HT1080 (cell line): ENCODE data around the gene ACHE. TPM values are rescaled to one million over a fixed set of nuclear protein-coding genes. Genes with fewer than 3 reads are reported as not detected.
A peak's percentile ranks its signal among the peaks of the same experiment; 100 is the strongest.

Source experiments
- DNase-seq: peaks from one replicate; pipeline ENCODE4 v3.0.0-alpha.2; 2015; ENCODE audit warnings: low read depth
- total RNA-seq: library from RNA; depleted of rRNA; stranded (reverse); fragments of >200 nt; shearing (Covaris generic); gene quantifications from 2 replicates; pipeline ENCODE4 v1.2.3, GENCODE V29; 2014

The ACHE gene
- total RNA-seq, 1 experiment from 2014 or later: not detected

DNA sequence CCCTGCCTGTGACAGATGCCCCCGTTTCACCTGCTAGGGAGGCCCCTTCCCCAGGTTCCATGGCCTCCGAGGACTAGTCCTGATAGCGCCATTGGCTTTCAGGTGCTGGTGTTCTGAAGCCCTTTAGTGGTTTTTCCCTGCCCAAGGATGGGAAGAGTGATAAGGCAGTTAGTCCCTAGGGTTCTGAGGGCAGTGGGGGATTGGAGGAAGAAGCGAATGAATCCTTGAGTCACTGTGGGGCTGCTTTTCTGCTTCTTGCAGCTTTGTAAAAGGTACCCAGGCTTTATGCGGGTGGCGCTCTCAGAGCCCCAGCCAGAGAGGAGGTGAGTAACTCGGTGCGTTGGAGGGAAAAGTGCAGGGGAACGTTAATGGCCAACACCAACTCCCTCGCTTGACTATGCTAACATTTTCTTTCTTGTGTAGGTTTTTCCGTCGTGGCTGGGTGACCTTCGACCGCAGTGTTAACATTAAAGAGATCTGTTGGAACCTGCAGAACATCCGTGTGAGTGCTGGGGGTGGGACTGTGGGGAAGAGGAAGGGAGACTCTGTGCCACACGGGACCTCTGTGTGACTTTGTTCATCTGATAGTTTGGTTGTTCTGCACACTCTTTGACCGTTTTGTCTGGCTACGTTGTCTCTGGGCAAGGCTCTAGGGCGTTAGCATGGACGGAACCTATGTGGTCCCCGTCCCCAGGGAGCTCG lies 10.1 kb downstream of the ACHE start:
- DNase-seq: no peak

DNA sequence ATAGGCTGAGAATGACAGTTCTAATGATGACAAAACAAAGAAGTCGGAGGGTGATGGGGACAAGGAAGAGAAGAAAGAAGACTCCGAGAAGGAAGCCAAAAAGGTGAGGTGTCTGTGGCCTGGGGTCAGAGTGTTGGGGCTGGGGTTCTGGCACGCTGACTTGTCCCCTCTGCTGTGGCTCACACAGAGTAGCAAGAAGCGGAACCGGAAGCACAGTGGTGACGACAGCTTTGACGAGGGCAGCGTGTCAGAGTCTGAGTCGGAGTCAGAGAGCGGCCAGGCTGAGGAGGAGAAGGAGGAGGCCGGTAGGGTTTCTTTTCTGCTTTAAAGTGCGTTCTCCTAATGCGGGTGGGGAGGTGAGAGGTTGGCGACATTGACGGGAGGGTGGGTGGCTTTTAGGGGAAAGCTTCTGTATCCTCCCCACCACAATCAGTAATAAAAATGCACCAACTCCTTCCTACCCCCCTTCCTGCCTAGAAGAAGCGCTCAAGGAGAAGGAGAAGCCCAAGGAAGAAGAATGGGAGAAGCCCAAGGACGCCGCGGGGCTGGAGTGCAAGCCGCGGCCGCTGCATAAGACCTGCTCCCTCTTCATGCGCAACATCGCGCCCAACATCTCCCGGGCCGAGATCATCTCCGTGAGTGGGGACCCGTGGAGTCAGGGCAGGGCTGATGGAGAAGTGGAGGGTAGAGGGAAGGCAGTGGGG lies 10.8 kb downstream of the ACHE start:
- DNase-seq: no peak

DNA sequence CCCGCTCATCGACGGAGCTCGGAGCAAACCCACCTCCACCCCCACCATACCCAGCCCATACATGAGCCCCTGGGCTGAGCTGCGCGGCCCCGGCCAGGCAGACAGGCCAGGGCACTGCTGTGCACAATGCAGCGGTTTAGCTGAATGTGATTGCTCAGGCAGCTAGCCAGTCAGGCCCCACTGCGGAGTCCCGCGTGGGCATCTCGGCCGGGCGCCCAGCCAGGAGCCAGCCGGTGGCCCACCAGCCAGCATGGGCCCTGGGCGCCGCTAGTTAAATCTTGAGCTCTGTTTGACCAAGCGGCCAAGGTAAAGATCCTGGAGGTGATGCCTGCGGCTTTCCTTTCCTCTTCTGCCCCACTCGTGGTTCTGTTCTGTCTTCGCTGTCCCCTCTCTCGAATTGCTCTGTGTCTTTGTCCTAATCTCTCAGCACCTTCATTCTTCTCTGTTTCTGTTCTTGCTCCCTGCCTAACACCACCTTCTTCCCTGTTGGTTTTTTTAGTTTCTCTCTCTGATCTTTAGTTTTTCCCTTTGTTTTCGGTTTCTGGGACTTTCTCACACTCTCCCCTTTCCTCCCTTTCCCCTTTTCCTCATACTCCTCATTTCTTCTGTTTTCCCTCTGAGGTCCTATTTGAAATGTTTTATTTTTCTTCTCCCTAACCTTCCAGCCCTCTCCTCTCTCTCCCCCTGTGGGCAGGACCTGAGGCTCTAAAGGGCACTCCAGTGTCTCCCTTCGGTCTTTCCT lies 12.7 kb downstream of the ACHE start:
- no peak for DNase-seq

DNA sequence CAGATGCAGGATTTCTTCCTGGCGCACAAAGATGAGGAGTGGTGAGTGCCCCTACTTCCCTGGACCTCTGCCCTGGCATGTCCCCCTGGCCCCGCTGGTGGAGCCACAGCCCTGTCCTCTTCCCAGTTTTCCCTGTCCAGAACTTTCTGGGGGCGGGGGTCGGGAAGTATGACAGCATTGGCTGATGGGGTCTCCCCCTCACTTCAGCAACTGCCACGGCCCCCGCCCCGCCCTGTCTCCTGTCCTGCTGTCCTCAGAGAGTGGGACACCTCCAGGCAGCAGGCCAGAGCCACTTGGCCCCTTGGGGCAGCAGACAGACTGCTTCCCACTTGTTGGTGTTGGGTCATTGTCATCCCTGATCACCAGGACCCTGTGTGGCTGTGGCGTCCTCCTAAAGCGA lies 13.5 kb downstream of the ACHE start:
- DNase-seq: no peak

DNA sequence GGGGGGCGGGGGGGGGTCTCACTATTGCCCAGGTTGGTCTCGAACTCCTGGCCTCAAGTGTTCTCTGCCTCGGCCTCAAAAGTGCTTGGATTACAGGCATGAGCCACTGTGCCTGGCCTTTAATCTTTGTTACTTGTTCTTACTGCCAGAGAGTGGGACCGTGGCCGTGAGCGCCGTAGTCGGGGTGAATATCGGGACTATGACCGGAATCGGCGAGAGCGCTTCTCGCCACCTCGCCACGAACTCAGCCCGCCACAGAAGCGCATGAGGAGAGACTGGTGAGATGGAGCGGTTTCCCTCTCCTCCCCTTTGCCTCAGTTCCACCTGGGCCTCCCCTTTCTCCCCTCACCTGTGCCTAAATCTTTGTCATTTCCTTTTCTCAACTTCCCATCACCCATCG lies 14.6 kb downstream of the ACHE start:
- DNase-seq: no peak

DNA sequence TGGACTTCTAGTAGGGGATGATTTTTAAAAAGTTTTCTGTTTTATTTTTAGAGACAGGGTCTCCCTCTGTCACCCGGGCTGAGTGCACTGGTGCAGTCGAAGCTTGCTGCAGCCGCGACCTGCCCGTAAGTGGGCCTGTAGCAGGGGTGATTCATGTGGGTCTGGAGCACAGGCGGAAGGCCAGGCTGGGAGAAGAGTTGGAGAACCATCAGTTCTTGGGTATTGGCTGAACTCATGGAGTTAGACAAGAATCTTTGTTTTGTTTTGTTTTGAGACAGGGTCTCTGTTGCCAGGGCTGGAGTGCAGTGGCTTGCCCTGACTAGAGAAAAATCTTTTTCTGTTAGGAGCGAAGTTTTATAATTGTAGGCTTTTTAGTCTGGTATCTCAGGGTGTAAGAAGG lies 15.0 kb downstream of the ACHE start:
- DNase-seq: no peak

DNA sequence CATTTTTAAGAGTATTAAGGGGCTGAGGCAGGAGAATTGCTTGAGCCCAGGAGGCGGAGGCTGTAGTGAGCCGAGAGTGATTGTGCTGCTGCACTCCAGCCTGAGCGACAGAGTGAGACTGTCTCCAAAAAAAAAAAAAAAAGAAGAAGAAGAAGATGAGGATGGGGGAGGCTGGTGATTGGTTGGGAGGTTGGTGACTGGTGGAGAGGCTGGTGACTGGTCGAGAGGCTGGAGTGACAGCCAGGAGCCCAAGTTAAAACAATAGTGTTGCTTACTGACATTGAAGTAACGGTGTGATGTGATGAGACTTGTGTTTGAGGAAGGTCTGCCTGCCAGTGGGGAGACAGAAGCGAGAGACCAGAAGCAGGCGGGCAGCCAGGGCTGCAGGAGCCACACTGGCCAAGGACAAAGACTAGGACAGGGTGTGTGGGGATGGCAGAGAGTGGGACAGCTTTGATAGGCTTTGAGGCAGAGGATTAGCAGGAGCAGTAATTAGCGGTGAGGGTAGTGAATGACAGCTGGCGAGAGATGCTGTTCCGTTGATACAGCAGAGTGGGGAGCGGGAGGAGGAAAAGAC lies 15.9 kb downstream of the ACHE start:
- no peak for DNase-seq

DNA sequence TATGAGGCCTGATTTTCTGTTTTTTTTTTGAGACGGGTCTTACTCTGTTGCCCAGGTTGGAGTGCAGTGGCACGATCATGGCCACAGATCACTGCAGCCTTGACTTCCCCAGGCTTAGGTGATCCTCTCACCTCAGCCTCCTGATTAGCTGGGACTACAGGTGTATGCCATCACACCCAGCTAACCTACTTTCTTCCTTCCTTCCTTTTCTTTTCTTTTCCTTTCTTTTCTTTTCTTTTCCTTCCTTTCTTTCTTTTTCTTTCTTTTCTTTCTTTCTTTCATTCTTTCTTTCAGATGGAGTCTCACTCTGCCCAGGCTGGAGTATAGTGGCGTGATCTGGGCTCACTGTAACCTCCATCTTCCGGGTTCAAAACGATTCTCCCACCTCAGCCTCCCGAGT lies 17.0 kb downstream of the ACHE start:
- no peak for DNase-seq

DNA sequence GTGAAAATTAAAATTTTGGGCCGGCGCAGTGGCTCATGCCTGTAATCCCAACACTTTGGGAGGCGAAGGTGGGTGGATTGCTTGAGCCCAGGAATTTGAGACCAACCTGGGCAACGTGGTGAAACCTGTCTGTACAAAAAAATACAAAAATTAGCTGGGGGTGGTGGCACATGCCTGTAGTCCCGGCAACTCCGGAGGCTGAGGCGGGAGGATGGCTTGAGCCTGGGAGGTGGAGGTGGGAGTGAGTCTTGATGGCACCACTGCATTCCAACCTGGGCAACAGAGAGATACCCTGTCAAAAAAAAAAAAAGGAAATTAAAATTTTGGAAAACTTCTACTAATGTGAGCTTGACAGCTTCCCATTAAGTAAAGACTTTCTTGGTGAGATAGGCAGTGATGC lies 17.7 kb downstream of the ACHE start:
- no peak for DNase-seq

DNA sequence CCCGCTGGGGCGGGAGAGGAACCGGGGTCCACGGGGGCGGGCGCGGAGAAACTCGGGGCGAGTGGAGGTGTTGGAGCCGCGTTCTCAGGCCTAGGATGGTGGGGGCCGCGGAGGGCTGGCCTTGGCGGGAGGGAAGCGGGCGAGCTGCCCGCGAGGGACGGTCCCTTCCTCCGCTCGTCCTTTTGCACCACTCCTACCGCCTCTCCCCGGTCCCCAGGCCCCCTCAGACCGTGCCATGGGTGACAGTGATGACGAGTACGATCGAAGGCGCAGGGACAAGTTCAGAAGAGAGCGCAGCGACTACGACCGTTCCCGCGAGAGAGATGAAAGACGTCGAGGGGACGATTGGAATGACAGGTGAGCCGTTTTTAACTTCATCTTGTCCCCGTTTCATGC lies 20.3 kb downstream of the ACHE start:
- DNase-seq: no peak

DNA sequence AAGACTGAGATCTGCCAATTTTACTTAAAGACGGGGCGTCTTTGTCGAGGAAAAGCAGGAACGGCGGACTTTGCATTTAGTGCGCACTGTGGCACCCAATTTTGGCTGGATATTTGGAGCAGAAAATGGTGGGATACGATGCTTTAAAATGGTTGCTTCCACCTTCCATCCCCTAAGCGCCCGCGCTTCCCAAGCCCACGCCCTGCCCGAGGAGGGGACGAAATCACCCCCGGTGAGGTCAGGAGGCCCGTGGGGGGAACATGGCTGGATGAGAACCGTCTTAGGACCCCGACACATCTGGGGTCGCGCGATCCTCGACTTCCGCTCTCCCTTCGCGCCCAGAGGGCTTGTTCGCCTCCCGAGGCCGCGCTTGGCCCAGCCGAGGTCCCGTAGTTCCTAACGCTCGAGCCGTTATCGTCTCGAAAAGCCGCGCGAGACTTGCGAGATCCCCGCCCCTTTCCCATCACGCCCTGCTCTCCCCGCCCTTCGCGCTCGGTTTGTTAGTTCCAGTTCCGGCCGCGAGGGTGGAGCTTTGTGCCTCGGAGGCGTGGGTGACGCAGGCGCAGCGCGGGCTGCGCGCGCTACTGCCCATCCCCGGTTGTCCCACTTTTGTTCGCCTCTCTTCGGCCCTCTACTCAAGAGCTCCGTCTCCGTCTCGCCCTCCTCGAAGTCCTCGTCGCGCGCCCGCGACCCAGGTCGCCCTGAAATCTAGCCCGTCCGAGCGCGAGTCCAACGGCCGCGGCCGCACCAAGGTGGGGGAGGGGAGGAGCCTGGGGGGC lies 20.9 kb downstream of the ACHE start, which contains the start of gene SRRT:
SRRT (plus strand) TSS at position 527 of the 779 bp plus-strand sequence. CDS start 488 bp downstream, outside the sequence.
- peak; percentile 96 for DNase-seq

DNA sequence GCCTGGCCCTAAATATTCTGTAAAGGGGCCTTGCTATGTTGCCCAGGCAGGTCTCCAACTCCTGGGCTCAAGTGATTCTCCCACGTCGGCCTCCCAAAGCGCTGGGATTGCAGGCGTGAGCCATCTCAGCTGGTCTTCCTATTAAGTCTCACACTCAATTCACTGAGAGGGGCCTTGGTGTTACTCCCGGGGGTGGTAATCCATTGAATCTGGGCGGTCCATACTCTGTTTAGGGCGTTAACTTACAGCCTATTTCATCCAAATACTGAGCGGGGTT lies 21.4 kb downstream of the ACHE start:
- no peak for DNase-seq

DNA sequence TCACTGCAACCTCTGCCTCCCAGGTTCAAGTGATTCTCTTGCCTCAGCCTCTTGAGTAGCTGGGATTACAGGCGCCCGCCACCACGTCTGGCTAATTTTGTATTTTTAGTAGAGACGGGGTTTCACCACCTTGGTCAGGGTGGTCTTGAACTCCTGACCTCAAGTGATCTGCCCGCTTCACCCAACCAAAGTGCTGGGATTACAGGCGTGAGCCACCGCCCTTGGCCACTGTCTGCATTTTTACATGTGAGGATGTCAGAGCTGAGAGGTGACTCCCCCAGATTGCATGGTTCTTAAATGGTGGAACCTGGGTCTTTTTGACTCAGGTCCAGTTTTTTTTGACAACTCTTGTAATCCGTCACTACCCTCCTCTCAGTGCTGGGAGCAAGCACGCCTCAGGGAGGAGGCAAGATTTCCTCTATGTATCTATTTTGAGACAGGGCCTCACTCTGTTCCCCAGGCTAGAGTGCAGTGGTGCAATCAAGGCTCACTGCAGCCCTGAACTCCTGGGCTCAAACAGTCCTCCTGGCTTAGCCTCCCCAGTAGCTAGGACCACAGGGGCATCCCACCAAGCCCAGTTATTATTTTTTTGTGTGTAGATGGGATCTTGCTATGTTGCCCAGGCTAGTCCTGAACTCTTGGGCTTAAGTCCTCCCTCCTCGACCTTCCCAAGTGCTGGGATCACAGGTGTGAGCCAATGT lies 21.9 kb downstream of the ACHE start:
- DNase-seq: no peak

DNA sequence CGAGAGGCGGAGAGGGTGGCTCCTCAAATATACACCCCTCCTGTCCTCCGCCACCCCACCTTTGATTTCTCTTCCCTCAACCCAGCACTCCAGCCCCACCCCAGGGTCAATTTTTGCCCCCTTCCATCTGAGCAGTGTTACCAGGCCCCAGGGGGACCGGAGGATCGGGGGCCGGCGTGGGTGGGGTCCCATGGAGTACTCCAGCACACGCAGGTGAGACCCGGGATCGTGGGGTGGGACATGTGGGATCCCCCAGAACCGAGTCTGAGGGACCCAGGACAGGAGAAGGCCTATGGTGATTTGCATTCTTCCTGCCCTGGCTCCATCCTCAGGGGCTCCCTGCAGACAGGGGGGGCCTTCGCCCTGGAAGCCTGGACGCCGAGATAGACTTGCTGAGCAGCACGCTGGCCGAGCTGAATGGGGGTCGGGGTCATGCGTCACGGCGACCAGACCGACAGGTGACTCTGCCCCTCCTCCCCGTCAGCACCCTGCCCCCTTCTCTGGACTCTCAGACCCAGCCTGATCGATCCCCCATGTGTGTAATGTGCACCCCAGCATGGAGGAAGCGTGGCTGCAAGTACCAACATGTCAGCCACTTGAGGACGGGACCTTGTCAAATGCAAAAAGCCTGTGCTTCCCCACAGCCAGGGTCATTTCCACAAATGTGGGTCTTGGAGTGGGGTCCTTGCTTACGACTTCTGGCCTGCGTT lies 27.8 kb downstream of the ACHE start:
- DNase-seq: no peak

DNA sequence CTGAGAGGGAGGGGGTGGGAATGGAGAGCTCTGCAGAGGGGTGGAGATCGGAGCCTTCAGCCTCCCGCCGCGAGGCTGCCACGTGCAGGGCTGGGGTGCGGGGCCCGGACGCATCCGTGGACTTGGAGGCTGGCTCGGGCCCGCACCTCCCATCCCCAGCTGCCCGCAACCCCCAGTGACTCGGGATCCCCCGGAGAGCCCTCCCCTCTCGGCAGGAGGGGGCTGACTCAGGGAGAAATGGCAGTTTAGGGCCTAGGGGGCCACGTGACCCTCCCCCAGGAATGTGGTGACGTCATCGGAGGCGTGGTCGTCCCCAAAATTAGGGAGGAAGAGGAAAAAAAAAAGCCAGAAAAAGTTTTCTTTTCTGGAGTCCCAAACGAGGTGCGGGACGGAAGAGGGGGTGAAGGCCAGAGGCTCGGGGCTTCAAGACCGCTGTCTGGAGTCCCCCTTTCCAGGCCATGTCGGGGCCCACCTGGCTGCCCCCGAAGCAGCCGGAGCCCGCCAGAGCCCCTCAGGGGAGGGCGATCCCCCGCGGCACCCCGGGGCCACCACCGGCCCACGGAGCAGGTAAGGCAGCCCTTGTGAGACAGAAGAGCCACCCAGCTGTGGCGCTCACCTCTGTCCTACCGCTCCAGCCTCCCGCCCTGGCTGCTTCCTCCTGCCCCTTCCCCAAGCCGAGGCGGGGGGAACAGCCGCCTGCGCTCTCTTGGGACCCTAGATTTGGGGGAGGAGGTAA lies 28.5 kb downstream of the ACHE start, which contains the start of gene TRIP6:
TRIP6 (plus strand) TSS at position 348 of the 736 bp plus-strand sequence; CDS start at position 459, 111 bp downstream.
- peak; percentile 93 for DNase-seq

DNA sequence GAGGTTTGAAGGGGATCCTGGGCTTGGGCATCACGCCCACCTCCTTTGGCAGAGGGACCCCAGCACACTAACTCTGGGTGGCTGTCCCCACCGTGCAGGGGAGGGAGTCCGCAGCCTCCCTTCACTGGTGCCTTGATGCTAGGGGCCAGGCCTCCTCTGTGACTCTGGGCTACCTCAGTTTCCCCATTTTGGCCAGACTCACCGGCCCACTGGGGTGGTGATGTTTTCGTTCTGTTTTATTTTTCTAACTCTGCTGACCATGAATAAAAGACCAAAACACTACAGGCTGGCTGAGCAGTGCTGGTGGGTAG lies 29.0 kb downstream of the ACHE start:
- no peak for DNase-seq

DNA sequence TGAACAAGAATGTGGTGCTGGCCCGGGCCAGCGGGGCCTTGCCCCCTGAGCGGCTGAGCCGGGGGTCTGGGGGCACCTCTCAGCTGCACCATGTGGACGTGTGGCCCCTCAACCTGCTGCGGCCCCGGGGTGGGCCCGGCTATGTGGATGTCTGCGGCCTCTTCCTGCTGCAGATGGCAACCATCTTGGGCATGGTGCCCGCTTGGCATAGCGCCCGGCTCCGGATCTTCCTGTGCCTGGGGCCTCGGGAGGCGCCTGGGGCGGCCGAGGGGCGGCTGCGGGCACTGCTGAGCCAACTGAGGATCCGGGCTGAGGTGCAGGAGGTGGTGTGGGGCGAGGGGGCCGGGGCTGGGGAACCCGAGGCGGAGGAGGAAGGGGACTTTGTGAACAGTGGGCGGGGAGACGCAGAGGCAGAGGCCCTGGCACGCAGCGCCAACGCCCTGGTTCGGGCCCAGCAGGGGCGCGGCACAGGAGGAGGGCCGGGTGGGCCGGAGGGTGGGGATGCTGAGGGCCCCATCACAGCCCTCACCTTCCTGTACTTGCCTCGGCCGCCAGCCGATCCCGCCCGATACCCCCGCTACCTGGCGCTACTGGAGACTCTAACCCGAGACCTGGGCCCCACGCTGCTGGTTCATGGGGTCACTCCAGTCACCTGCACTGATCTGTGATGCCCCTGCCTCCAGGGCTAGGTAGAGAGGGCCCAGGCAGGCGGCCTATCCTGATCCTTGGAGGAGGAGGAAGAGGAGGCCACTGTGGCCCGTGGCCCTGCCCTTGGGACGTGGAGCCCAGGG lies 29.6 kb downstream of the ACHE start:
- DNase-seq: peak; percentile 81

DNA sequence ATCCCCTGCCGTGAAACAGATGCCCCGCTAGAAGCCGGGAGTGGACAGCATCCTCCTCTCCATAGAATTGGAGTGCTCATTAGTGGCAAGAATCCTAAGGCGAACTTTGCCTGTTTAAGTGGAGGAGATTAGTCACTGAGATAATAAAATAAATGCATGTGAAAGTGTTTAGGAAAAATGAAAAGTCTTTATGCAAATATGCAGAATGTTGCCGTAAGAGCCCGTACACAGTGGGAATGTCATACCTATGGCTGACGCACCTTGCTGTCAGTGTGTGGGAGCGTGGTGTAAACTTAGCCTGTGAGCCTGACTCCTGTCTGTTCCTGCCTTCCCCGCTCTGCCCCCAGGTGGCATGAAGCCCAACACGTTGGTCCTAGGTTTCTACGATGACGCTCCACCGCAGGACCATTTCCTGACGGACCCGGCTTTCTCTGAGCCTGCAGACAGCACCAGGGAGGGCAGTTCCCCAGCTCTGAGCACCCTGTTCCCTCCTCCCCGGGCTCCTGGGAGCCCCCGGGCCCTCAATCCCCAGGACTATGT lies 30.2 kb downstream of the ACHE start:
- DNase-seq: peak; percentile 74
